ENCODE data around the gene EDC3. TPM values are rescaled to one million over a fixed set of nuclear protein-coding genes. Genes with fewer than 3 reads are reported as not detected.

The EDC3 gene
- total RNA-seq, 2 donors from 2014 or later, result 11.5 to 16.2 TPM

DNA sequence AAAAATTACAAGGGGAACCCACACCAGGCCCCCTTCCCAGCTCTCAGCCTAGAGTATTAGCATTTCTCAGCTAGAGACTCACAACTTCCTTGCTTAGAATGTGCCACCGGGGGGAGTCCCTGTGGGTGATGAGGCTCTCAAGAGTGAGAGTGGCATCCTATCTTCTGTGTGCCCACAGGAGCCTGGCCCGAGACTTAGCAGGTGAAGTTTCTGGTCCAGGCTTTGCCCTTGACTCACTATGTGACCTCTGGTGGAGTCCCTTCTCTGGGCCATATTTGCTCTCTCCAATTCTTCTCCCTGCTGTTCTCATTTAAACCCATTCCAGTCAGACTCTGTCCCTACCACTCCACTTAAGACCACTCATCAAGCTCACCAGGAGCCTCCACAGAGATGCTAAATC, 62.0 kb downstream of the EDC3 start:
- DNase-seq (ENCODE audit: low spot score) (no peak), ATAC-seq (ENCODE audit: insufficient number of reproducible peaks, low FRiP score, low read depth) (no peak)
- Histone ChIP-seq H3K27me3 (replicated peaks; ENCODE audit: insufficient read depth) (no peaks in the 10 kb centered on the region), H3K4me3 (no peak overlapping the region), H3K4me1 (ENCODE audit: control insufficient read depth in 1 of 2, low read depth in 2 of 2) (no peaks in the 10 kb centered on the region), H3K9me3 (no peaks in the 10 kb centered on the region), H3K27ac (no peak overlapping the region), H3K36me3 (peaks cover 61% of the 10 kb centered on the region)
- TF ChIP-seq, protein P1, sequence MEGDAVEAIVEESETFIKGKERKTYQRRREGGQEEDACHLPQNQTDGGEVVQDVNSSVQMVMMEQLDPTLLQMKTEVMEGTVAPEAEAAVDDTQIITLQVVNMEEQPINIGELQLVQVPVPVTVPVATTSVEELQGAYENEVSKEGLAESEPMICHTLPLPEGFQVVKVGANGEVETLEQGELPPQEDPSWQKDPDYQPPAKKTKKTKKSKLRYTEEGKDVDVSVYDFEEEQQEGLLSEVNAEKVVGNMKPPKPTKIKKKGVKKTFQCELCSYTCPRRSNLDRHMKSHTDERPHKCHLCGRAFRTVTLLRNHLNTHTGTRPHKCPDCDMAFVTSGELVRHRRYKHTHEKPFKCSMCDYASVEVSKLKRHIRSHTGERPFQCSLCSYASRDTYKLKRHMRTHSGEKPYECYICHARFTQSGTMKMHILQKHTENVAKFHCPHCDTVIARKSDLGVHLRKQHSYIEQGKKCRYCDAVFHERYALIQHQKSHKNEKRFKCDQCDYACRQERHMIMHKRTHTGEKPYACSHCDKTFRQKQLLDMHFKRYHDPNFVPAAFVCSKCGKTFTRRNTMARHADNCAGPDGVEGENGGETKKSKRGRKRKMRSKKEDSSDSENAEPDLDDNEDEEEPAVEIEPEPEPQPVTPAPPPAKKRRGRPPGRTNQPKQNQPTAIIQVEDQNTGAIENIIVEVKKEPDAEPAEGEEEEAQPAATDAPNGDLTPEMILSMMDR (IDR thresholded peaks at IDR 0.05), result no peak

DNA sequence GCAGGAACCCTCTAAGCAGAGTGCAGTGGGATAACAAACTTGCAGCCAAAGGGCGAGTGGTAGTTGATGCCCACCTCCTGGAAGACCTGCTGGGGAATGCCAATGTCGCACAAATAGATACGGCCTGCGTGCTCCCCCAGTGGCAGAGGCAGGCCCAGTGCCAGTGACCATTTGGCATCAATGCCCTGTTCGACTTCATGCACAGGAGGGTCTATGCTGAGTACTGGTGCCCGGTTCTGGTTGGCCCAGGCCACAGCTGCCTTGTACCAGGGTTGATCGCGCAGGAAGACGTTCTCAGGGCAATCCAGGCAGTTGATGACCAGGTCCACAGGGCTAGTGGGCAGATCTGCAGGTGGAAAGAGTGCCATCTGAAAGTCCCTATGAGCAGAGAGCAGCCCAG, 63.2 kb downstream of the EDC3 start:
- H3K27me3 ChIP-seq (replicated peaks; ENCODE audit: insufficient read depth), result no peaks in the 10 kb centered on the region
- peaks cover 70% of the 10 kb centered on the region for H3K36me3 ChIP-seq
- H3K4me1 ChIP-seq (ENCODE audit: control insufficient read depth in 1 of 2, low read depth in 2 of 2), result no peaks in the 10 kb centered on the region
- ATAC-seq (ENCODE audit: insufficient number of reproducible peaks, low FRiP score, low read depth) (no peak), DNase-seq (ENCODE audit: low spot score) (no peak)
- H3K4me3 ChIP-seq, result no peak overlapping the region
- TF ChIP-seq, protein P1 (IDR thresholded peaks at IDR 0.05), result no peak
- no peaks in the 10 kb centered on the region for H3K9me3 ChIP-seq
- no peak overlapping the region for H3K27ac ChIP-seq

DNA sequence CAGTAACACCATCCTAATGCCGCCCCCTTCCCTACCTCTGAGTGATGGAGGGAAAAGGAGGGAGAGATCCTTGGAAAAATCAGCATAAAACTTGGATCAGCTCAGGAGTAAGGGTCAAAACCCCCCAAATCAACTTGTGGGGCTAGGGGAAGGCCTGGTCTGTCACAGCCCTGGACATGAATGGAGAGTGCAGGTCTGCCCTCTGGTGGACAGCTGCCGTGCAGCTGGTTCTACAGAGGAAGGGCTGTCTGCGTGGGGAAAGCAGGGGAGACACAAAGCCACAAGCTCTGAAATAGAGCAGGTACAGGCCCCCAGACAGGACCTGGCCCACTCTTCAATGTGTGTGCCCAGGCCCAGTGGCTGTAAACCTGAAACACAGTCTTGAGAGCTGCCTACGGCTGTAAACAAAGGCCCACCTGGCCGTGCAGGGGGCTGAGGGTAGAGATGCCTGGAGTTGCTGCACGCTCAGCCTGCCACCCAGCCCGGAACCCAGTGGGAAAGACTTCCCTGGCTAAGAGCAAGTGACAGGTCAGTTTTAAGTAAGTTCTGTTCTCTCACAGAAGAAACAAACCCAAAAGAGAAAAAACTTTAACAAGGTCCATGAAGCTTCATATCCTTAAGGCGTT, 63.8 kb downstream of the EDC3 start:
- ATAC-seq (ENCODE audit: insufficient number of reproducible peaks, low FRiP score, low read depth), result no peak

DNA sequence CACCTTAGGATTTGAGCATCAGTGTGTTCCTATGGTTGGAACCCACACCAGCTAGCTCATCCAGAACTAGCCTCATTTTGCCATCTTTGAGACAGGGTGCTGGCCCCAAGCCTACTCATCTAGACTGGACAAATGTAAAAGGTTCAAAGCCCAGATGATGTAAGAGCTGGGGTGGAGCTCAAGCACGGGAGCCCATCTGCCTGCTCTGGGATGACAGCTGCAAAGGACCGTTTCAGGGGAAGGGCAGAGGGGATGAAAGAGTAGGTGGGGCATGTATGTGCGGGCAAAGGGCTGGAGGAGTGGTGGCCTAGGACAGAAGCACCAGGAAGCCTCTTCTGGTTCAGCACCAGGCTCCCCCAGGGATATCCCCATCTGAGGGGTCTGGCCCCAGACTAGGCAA, 64.4 kb downstream of the EDC3 start:
- Histone ChIP-seq H3K4me1 (ENCODE audit: control insufficient read depth in 1 of 2, low read depth in 2 of 2) (no peaks in the 10 kb centered on the region), H3K4me3 (no peak overlapping the region), H3K27ac (no peak overlapping the region), H3K36me3 (peaks cover 74% of the 10 kb centered on the region), H3K9me3 (no peaks in the 10 kb centered on the region), H3K27me3 (replicated peaks; ENCODE audit: insufficient read depth) (no peaks in the 10 kb centered on the region)
- ATAC-seq (ENCODE audit: insufficient number of reproducible peaks, low FRiP score, low read depth), result no peak
- TF ChIP-seq, protein P1 (IDR thresholded peaks at IDR 0.05), result no peak
- no peak for DNase-seq (ENCODE audit: low spot score)

More for the DNA sequence above, 63.8 kb downstream of the EDC3 start:
- no peak overlapping the region for H3K27ac ChIP-seq
- no peak overlapping the region for H3K4me3 ChIP-seq
- H3K9me3 ChIP-seq, result no peaks in the 10 kb centered on the region
- H3K4me1 ChIP-seq (ENCODE audit: control insufficient read depth in 1 of 2, low read depth in 2 of 2), result no peaks in the 10 kb centered on the region
- no peak for DNase-seq (ENCODE audit: low spot score)
- H3K27me3 ChIP-seq (replicated peaks; ENCODE audit: insufficient read depth), result no peaks in the 10 kb centered on the region
- TF ChIP-seq, protein P1 (IDR thresholded peaks at IDR 0.05), result peak; percentile 71
- H3K36me3 ChIP-seq, result peaks cover 73% of the 10 kb centered on the region

DNA sequence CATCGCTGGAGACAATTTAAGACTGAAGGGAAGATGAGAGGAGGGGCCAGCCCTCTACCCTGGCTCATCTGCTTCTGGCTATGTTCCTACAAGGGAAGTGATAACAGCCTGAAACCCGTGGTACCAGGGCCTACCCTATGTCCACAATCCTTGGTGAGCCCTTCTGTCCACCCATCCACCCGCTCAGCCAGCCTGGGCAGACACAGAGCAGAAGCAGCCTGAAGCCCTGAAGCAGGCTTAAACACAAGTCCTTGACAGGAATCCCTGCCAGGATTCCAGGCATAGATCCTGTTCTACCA, 64.8 kb downstream of the EDC3 start:
- no peak overlapping the region for H3K27ac ChIP-seq
- TF ChIP-seq, protein P1 (IDR thresholded peaks at IDR 0.05), result no peak
- peaks cover 74% of the 10 kb centered on the region for H3K36me3 ChIP-seq
- no peaks in the 10 kb centered on the region for H3K4me1 ChIP-seq (ENCODE audit: control insufficient read depth in 1 of 2, low read depth in 2 of 2)
- H3K4me3 ChIP-seq, result no peak overlapping the region
- ATAC-seq (ENCODE audit: insufficient number of reproducible peaks, low FRiP score, low read depth) (no peak), DNase-seq (ENCODE audit: low spot score) (no peak)
- H3K27me3 ChIP-seq (replicated peaks; ENCODE audit: insufficient read depth), result no peaks in the 10 kb centered on the region
- no peaks in the 10 kb centered on the region for H3K9me3 ChIP-seq
